Neural progenitor cell (in vitro differentiated cells): ENCODE measurements around the gene REEP3. TPM values are rescaled to one million over a fixed set of nuclear protein-coding genes. Genes with fewer than 3 reads are reported as not detected.

Source experiments
- DNase-seq: peaks from one replicate; pipeline ENCODE4 v3.0.0-alpha.2; 2016; ENCODE audit warnings: low spot score
- H2AFZ ChIP-seq: fragments of 200-600 bp; sonication (generic); replicated peaks from 2 replicates; pipeline ENCODE4 v1.6.1; 2016; ENCODE audit warnings: antibody characterized with exemption
- H3F3A ChIP-seq: fragments of 200-600 bp; sonication (generic); 2 replicates; pipeline ENCODE4 v1.6.1; 2016; ENCODE audit warnings: antibody characterized with exemption, low read depth
- H3K27ac ChIP-seq: fragments of 200-600 bp; sonication (generic); 2 replicates; pipeline ENCODE4 v1.5.1; 2016; ENCODE audit warnings: mild to moderate bottlenecking
- H3K27me3 ChIP-seq: fragments of 200-600 bp; sonication (generic); 2 replicates; pipeline ENCODE4 v1.6.1; 2016; ENCODE audit warnings: mild to moderate bottlenecking, moderate library complexity
- H3K36me3 ChIP-seq: fragments of 200-600 bp; sonication (generic); 2 replicates; pipeline ENCODE4 v1.5.1; 2016
- H3K4me1 ChIP-seq: fragments of 200-600 bp; sonication (generic); 2 replicates; pipeline ENCODE4 v1.6.1; 2016; ENCODE audit warnings: mixed run types
- H3K4me2 ChIP-seq: fragments of 200-600 bp; sonication (generic); 2 replicates; pipeline ENCODE4 v1.6.1; 2016
- H3K4me3 ChIP-seq: fragments of 200-600 bp; sonication (generic); 2 replicates; pipeline ENCODE4 v1.5.1; 2016
- H3K79me2 ChIP-seq: fragments of 200-600 bp; sonication (generic); 2 replicates; pipeline ENCODE4 v1.6.1; 2016; ENCODE audit warnings: low read depth
- H3K9ac ChIP-seq: fragments of 200-600 bp; sonication (generic); 2 replicates; pipeline ENCODE4 v1.6.1; 2016
- H3K9me3 ChIP-seq: fragments of 200-600 bp; sonication (generic); 2 replicates; pipeline ENCODE4 v1.5.1; 2016; ENCODE audit warnings: low read depth
- H4K20me1 ChIP-seq: fragments of 200-600 bp; sonication (generic); 2 replicates; pipeline ENCODE4 v1.6.1; 2016; ENCODE audit warnings: low read depth
- H3K27ac Mint-ChIP-seq: 3 replicates; pipeline ENCODE4 v1.8.0; 2021; ENCODE audit warnings: mixed read lengths
- H3K27me3 Mint-ChIP-seq: 2 replicates; pipeline ENCODE4 v1.8.0; 2022; ENCODE audit warnings: low read depth, mild to moderate bottlenecking, inconsistent platforms, moderate library complexity, mixed read lengths; ENCODE audit not compliant: insufficient read depth
- H3K36me3 Mint-ChIP-seq: 3 replicates; pipeline ENCODE4 v1.8.0; 2021; ENCODE audit warnings: mixed read lengths
- H3K4me1 Mint-ChIP-seq: 3 replicates; pipeline ENCODE4 v1.8.0; 2021; ENCODE audit warnings: mixed read lengths
- H3K4me3 Mint-ChIP-seq: 3 replicates; pipeline ENCODE4 v1.8.0; 2021; ENCODE audit warnings: mild to moderate bottlenecking, moderate library complexity, mixed read lengths
- H3K9me3 Mint-ChIP-seq: 3 replicates; pipeline ENCODE4 v1.8.0; 2020; ENCODE audit warnings: mixed read lengths
- CTCF ChIP-seq: fragments of 200-600 bp; sonication (generic); IDR thresholded peaks from 2 replicates; pipeline ENCODE4 v1.5.1; 2017; ENCODE audit warnings: antibody characterized with exemption, mild to moderate bottlenecking
- EZH2 ChIP-seq: fragments of 200-600 bp; sonication (generic); IDR thresholded peaks from 2 replicates; pipeline ENCODE4 v1.6.1; 2017; ENCODE audit warnings: antibody characterized with exemption, mild to moderate bottlenecking, moderate library complexity
- EZH2phosphoT487 ChIP-seq: fragments of 200-600 bp; sonication (generic); IDR thresholded peaks from 2 replicates; pipeline ENCODE4 v1.6.1; 2017; ENCODE audit warnings: antibody characterized with exemption
- total RNA-seq: library from RNA; depleted of rRNA; stranded (reverse); fragments of >200 nt; gene quantifications from 2 replicates; pipeline ENCODE4 v1.2.3, GENCODE V29; 2015; ENCODE audit warnings: low replicate concordance

Gene REEP3
- total RNA-seq, 1 donor from 2014 or later: 42.0 TPM

GRCh38 chr10:63628526-63629362 is 107.5 kb downstream of the REEP3 start:
- Histone ChIP-seq H3K9ac (no peak overlapping the region), H3K36me3 (no peaks in the 10 kb centered on the region), H2AFZ (peak overlapping the region; percentile 0), H4K20me1 (no peaks in the 10 kb centered on the region), H3K27me3 (no peaks in the 10 kb centered on the region), H3K79me2 (no peaks in the 10 kb centered on the region), H3K4me1 (peaks cover 25% of the 10 kb centered on the region), H3K9me3 (no peaks in the 10 kb centered on the region), H3K27ac (no peak overlapping the region), H3F3A (peaks cover 41% of the 10 kb centered on the region), H3K4me3 (peak overlapping the region; percentile 56), H3K4me2 (peak overlapping the region; percentile 79)
- peaks cover 39% of the 10 kb centered on the region for H3K4me1 Mint-ChIP-seq
- H3K27me3 Mint-ChIP-seq: peaks cover 5% of the 10 kb centered on the region
- no peak for TF ChIP-seq CTCF
- no peaks in the 10 kb centered on the region for H3K9me3 Mint-ChIP-seq
- no peaks in the 10 kb centered on the region for H3K36me3 Mint-ChIP-seq
- H3K4me3 Mint-ChIP-seq: peak overlapping the region; percentile 88
- DNase-seq: peak; percentile 77
- peak overlapping the region; percentile 99 for H3K27ac Mint-ChIP-seq

GRCh38 chr10:63629363-63630084 is 108.3 kb downstream of the REEP3 start:
- H3K4me2 ChIP-seq: peak overlapping the region; percentile 79
- peak overlapping the region; percentile 96 for H3K27ac ChIP-seq
- H3K36me3 ChIP-seq: no peaks in the 10 kb centered on the region
- peak overlapping the region; percentile 56 for H3K4me3 ChIP-seq
- Mint-ChIP-seq H3K27me3 (peaks cover 5% of the 10 kb centered on the region), H3K36me3 (no peaks in the 10 kb centered on the region), H3K9me3 (no peaks in the 10 kb centered on the region), H3K4me3 (peak overlapping the region; percentile 88), H3K27ac (peak overlapping the region; percentile 99), H3K4me1 (peaks cover 39% of the 10 kb centered on the region)
- H4K20me1 ChIP-seq: no peaks in the 10 kb centered on the region
- H3K4me1 ChIP-seq: peaks cover 25% of the 10 kb centered on the region
- TF ChIP-seq EZH2phosphoT487: peak; percentile 14
- no peak for TF ChIP-seq EZH2
- peak; percentile 91 for TF ChIP-seq CTCF
- no peaks in the 10 kb centered on the region for H3K9me3 ChIP-seq
- DNase-seq: peak; percentile 95
- peak overlapping the region; percentile 45 for H2AFZ ChIP-seq
- no peaks in the 10 kb centered on the region for H3K27me3 ChIP-seq
- H3K79me2 ChIP-seq: no peaks in the 10 kb centered on the region
- H3K9ac ChIP-seq: peak overlapping the region; percentile 10
- peaks cover 41% of the 10 kb centered on the region for H3F3A ChIP-seq

GRCh38 chr10:63630085-63630930 is 109.1 kb downstream of the REEP3 start:
- H3K27ac Mint-ChIP-seq: peak overlapping the region; percentile 99
- Histone ChIP-seq H3K27ac (peak overlapping the region; percentile 96), H3K4me3 (peak overlapping the region; percentile 56)

More at GRCh38 chr10:63630085-63630930, 109.1 kb downstream of the REEP3 start:
- Mint-ChIP-seq H3K4me1 (peaks cover 39% of the 10 kb centered on the region), H3K9me3 (no peaks in the 10 kb centered on the region), H3K36me3 (no peaks in the 10 kb centered on the region), H3K4me3 (peak overlapping the region; percentile 94), H3K27me3 (peaks cover 5% of the 10 kb centered on the region)
- no peaks in the 10 kb centered on the region for H3K27me3 ChIP-seq
- no peaks in the 10 kb centered on the region for H3K36me3 ChIP-seq
- H3K4me1 ChIP-seq: peaks cover 25% of the 10 kb centered on the region
- H3K9me3 ChIP-seq: no peaks in the 10 kb centered on the region
- peaks cover 41% of the 10 kb centered on the region for H3F3A ChIP-seq
- H2AFZ ChIP-seq: peak overlapping the region; percentile 45
- H3K9ac ChIP-seq: peak overlapping the region; percentile 10
- H3K79me2 ChIP-seq: no peaks in the 10 kb centered on the region
- TF ChIP-seq CTCF (no peak), EZH2phosphoT487 (no peak), EZH2 (no peak)
- H3K4me2 ChIP-seq: peak overlapping the region; percentile 79
- no peaks in the 10 kb centered on the region for H4K20me1 ChIP-seq
- DNase-seq: peak; percentile 91
